ENCODE measurements around the gene SERPINA4.

The SERPINA4 gene

DNA sequence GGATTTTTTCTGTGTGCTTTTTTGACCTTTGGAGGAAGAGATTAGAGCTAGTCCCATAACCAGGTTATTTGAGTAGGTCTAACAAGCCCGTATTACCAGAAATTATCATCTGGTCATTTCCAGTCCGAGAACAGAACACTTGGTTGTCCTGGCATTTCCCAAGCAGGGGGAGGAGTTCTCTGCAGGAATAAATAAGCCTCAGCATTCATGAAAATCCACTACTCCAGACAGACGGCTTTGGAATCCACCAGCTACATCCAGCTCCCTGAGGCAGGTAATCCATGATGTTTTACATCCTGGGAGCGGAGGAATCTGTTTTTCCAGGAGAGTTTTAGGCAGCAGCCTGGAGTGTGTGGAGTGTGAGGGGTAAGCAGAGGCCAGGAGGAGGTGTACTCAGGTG lies 50.9 kb downstream of the SERPINA4 start, which contains the start of gene SERPINA3:
Gene SERPINA3, plus strand, starts transcription at position 218 of the 400 bp plus-strand sequence. CDS start 2,051 bp downstream, outside the sequence.
- WGBS = 77% methylated on average over 3 of the region's 4 CpGs
- no peak within 1 kb of the TSS for H2BK15ac ChIP-seq (ENCODE audit: low read depth, poor library complexity, severe bottlenecking)
- no peak within 1 kb of the TSS for H2BK120ac ChIP-seq (ENCODE audit: low read depth, low read length)
- H2AK5ac ChIP-seq (ENCODE audit: low read length, severe bottlenecking) = no peak within 1 kb of the TSS
- no peak within 1 kb of the TSS for H4K8ac ChIP-seq (ENCODE audit: low read length)
- no peak within 1 kb of the TSS for H4K91ac ChIP-seq (ENCODE audit: low read length)
- H3K18ac ChIP-seq (ENCODE audit: low read depth in 1 of 2, low read length in 2 of 2) = no peak within 1 kb of the TSS
- no peak within 1 kb of the TSS for H3K9ac ChIP-seq (ENCODE audit: low read length)
- H2AFZ ChIP-seq (ENCODE audit: low read depth, low read length) = no peak within 1 kb of the TSS
- H3K14ac ChIP-seq (ENCODE audit: low read length in 2 of 2) = no peak within 1 kb of the TSS
- H3K4ac ChIP-seq (ENCODE audit: low read depth in 1 of 2, low read length in 2 of 2) = no peak within 1 kb of the TSS
- no peak within 1 kb of the TSS for H3K23ac ChIP-seq (ENCODE audit: low read length in 2 of 2)
- H2BK12ac ChIP-seq (ENCODE audit: low read length in 2 of 2) = no peak within 1 kb of the TSS
- no peaks in the 10 kb centered on the region for H3K36me3 ChIP-seq (ENCODE audit: control insufficient read depth in 1 of 2, insufficient read depth in 2 of 2, low read depth in 1 of 2, low read length in 2 of 2)
- no peaks in the 10 kb centered on the region for H3K79me1 ChIP-seq (replicated peaks; ENCODE audit: low read length, poor library complexity, severe bottlenecking)
- no peak within 1 kb of the TSS for H3K27ac ChIP-seq (ENCODE audit: low read length, poor library complexity, severe bottlenecking)
- H2BK5ac ChIP-seq (ENCODE audit: low read depth, low read length, poor library complexity, severe bottlenecking) = no peak within 1 kb of the TSS
- peaks cover 22% of the 10 kb centered on the region for H3K9me3 ChIP-seq (ENCODE audit: control insufficient read depth, low read length)
- peaks cover 3% of the 10 kb centered on the region for H3K4me1 ChIP-seq (ENCODE audit: control insufficient read depth, insufficient read depth, low read depth, low read length)
- DNase-seq = no peak
- peaks cover 0 to 3% of the 10 kb centered on the region in 2 experiments for H3K27me3 ChIP-seq (ENCODE audit: control insufficient read depth in 1 of 2, insufficient read depth in 1 of 2, low read length in 2 of 2)
- no peak within 1 kb of the TSS for H3K4me2 ChIP-seq (ENCODE audit: low read length, poor library complexity, severe bottlenecking)
- no peak within 1 kb of the TSS for H3K4me3 ChIP-seq (ENCODE audit: insufficient read depth in 1 of 2, low read depth in 1 of 2, low read length in 2 of 2)

DNA sequence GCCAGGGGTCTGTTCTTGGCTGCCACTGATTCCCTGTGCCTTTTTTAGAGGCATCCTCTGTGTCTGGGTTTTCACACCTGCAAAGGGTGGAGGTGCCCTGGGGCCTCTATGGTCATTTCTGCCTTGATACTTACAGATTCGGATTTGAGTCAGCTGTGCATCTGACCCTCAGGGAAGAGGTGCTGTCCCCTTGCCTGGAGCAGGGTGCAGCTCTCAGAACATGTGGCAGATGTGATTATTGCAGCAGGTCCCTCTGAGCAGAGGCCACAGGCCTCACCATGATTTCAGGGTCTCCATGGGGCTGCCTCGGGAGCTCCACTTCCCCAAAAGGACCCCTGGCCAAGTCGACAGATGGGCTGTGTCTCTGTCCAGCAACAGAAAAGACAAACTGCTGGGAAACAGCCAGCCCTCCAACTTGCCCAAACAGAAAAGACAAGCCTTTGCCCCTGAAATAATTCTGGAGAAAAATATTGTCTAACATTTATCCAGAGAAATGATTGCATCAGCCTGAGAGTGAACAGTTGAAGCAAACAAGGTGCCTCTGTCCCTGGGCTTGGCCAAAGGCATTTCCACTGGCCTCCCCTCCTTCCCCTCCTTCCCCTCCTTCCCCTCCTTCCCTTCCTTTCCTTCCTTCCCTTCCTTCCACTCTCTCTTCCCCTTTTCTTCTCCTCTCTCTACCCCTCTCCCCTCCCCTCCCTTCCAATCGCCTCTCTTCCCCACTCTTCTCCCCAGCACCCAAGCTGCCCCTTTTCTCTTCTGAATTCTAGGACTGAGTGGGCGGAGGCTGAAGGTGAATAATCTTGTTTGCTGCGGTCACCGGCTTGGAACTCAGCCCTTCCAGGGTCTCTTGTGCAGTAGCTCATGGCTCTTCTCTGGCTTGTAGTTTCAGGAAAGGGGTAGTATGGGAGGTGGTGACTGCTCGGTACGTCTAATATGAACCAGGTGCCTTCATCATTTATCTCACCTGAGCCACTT lies 51.6 kb downstream of the SERPINA4 start:
- Histone ChIP-seq H3K4ac (ENCODE audit: low read depth in 1 of 2, low read length in 2 of 2) (no peak overlapping the region), H3K4me3 (ENCODE audit: insufficient read depth in 1 of 2, low read depth in 1 of 2, low read length in 2 of 2) (no peak overlapping the region), H3K23ac (ENCODE audit: low read length in 2 of 2) (no peak overlapping the region), H2BK15ac (ENCODE audit: low read depth, poor library complexity, severe bottlenecking) (no peak overlapping the region), H3K18ac (ENCODE audit: low read depth in 1 of 2, low read length in 2 of 2) (no peak overlapping the region), H2BK12ac (ENCODE audit: low read length in 2 of 2) (no peak overlapping the region), H3K27me3 (ENCODE audit: control insufficient read depth in 1 of 2, insufficient read depth in 1 of 2, low read length in 2 of 2) (peaks cover 0 to 3% of the 10 kb centered on the region in 2 experiments), H4K8ac (ENCODE audit: low read length) (no peak overlapping the region), H3K9me3 (ENCODE audit: control insufficient read depth, low read length) (peaks cover 29% of the 10 kb centered on the region), H3K9ac (ENCODE audit: low read length) (no peak overlapping the region), H2AK5ac (ENCODE audit: low read length, severe bottlenecking) (no peak overlapping the region), H4K91ac (ENCODE audit: low read length) (no peak overlapping the region), H3K4me2 (ENCODE audit: low read length, poor library complexity, severe bottlenecking) (no peak overlapping the region), H2BK5ac (ENCODE audit: low read depth, low read length, poor library complexity, severe bottlenecking) (no peak overlapping the region), H2AFZ (ENCODE audit: low read depth, low read length) (no peak overlapping the region), H2BK120ac (ENCODE audit: low read depth, low read length) (no peak overlapping the region), H3K27ac (ENCODE audit: low read length, poor library complexity, severe bottlenecking) (no peak overlapping the region), H3K14ac (ENCODE audit: low read length in 2 of 2) (no peak overlapping the region), H3K79me1 (replicated peaks; ENCODE audit: low read length, poor library complexity, severe bottlenecking) (no peaks in the 10 kb centered on the region), H3K36me3 (ENCODE audit: control insufficient read depth in 1 of 2, insufficient read depth in 2 of 2, low read depth in 1 of 2, low read length in 2 of 2) (no peaks in the 10 kb centered on the region), H3K4me1 (ENCODE audit: control insufficient read depth, insufficient read depth, low read depth, low read length) (peaks cover 3% of the 10 kb centered on the region)
- 49% methylated on average over 5 of the region's 9 CpGs for WGBS
- DNase-seq = no peak

DNA sequence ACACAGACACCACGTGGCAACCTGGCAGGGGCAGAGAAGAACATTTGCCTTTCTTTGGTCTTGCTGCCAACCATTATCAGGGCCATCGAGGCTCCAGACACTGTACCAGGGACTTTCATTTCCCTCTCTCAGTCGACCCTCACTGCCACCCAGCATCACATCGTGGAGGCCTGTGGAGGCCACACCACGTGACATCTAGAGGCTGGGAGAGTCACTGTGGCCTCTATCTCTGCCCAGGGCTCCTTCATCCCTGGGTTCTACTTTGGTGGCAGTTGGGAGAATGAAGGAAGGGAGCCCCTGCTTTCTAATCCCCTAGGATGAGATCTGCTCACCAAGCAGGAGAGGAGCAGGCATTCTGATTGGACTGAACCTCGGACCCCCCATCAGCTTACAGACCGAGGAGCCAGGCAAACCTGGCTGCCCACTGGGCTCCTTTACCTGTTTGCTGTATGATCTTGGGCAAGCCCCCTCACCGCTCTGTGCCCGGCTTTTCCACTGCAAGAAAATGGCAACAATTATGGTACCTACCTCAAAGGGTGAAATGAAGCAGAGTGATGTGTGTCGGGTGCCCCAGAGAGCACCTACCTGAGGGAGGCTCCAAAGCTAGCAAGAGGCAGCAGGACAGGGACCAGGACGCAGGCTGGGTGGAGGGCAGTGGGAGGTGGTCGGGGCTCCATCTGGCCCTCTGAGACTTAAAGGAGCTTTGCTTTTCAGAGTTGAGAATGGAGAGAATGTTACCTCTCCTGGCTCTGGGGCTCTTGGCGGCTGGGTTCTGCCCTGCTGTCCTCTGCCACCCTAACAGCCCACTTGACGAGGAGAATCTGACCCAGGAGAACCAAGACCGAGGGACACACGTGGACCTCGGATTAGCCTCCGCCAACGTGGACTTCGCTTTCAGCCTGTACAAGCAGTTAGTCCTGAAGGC lies 52.7 kb downstream of the SERPINA4 start:
- Histone ChIP-seq H3K4ac (ENCODE audit: low read depth in 1 of 2, low read length in 2 of 2) (no peak overlapping the region), H2AFZ (ENCODE audit: low read depth, low read length) (no peak overlapping the region), H3K27me3 (ENCODE audit: control insufficient read depth in 1 of 2, insufficient read depth in 1 of 2, low read length in 2 of 2) (peaks cover 0 to 3% of the 10 kb centered on the region in 2 experiments), H3K36me3 (ENCODE audit: control insufficient read depth in 1 of 2, insufficient read depth in 2 of 2, low read depth in 1 of 2, low read length in 2 of 2) (no peaks in the 10 kb centered on the region), H3K9me3 (ENCODE audit: control insufficient read depth, low read length) (peaks cover 40% of the 10 kb centered on the region), H2BK15ac (ENCODE audit: low read depth, poor library complexity, severe bottlenecking) (no peak overlapping the region), H2BK12ac (ENCODE audit: low read length in 2 of 2) (no peak overlapping the region), H4K8ac (ENCODE audit: low read length) (no peak overlapping the region), H3K79me1 (replicated peaks; ENCODE audit: low read length, poor library complexity, severe bottlenecking) (no peaks in the 10 kb centered on the region), H3K9ac (ENCODE audit: low read length) (no peak overlapping the region), H4K91ac (ENCODE audit: low read length) (no peak overlapping the region), H3K4me3 (ENCODE audit: insufficient read depth in 1 of 2, low read depth in 1 of 2, low read length in 2 of 2) (no peak overlapping the region), H3K4me2 (ENCODE audit: low read length, poor library complexity, severe bottlenecking) (no peak overlapping the region), H2BK120ac (ENCODE audit: low read depth, low read length) (no peak overlapping the region), H2BK5ac (ENCODE audit: low read depth, low read length, poor library complexity, severe bottlenecking) (no peak overlapping the region), H3K23ac (ENCODE audit: low read length in 2 of 2) (no peak overlapping the region), H3K4me1 (ENCODE audit: control insufficient read depth, insufficient read depth, low read depth, low read length) (peaks cover 3% of the 10 kb centered on the region), H2AK5ac (ENCODE audit: low read length, severe bottlenecking) (no peak overlapping the region), H3K14ac (ENCODE audit: low read length in 2 of 2) (no peak overlapping the region), H3K18ac (ENCODE audit: low read depth in 1 of 2, low read length in 2 of 2) (no peak overlapping the region), H3K27ac (ENCODE audit: low read length, poor library complexity, severe bottlenecking) (no peak overlapping the region)
- no peak for DNase-seq
- WGBS = 81% methylated on average over 20 of the region's 20 CpGs

DNA sequence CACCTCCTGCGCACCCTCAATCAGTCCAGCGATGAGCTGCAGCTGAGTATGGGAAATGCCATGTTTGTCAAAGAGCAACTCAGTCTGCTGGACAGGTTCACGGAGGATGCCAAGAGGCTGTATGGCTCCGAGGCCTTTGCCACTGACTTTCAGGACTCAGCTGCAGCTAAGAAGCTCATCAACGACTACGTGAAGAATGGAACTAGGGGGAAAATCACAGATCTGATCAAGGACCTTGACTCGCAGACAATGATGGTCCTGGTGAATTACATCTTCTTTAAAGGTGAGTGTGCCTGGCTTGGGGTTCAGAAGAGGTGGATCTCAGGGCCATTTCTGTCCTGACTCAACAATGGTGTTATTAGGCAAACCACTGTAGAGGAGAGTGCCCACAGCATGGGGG lies 53.6 kb downstream of the SERPINA4 start:
- 89% methylated on average over 7 of the region's 7 CpGs for WGBS
- Histone ChIP-seq H3K18ac (ENCODE audit: low read depth in 1 of 2, low read length in 2 of 2) (no peak overlapping the region), H3K27me3 (ENCODE audit: control insufficient read depth in 1 of 2, insufficient read depth in 1 of 2, low read length in 2 of 2) (peaks cover 0 to 3% of the 10 kb centered on the region in 2 experiments), H4K91ac (ENCODE audit: low read length) (no peak overlapping the region), H2AK5ac (ENCODE audit: low read length, severe bottlenecking) (no peak overlapping the region), H3K23ac (ENCODE audit: low read length in 2 of 2) (no peak overlapping the region), H3K14ac (ENCODE audit: low read length in 2 of 2) (no peak overlapping the region), H2BK15ac (ENCODE audit: low read depth, poor library complexity, severe bottlenecking) (no peak overlapping the region), H3K4ac (ENCODE audit: low read depth in 1 of 2, low read length in 2 of 2) (no peak overlapping the region), H3K27ac (ENCODE audit: low read length, poor library complexity, severe bottlenecking) (no peak overlapping the region), H3K4me2 (ENCODE audit: low read length, poor library complexity, severe bottlenecking) (no peak overlapping the region), H3K4me1 (ENCODE audit: control insufficient read depth, insufficient read depth, low read depth, low read length) (no peaks in the 10 kb centered on the region), H2BK12ac (ENCODE audit: low read length in 2 of 2) (no peak overlapping the region), H4K8ac (ENCODE audit: low read length) (no peak overlapping the region), H3K36me3 (ENCODE audit: control insufficient read depth in 1 of 2, insufficient read depth in 2 of 2, low read depth in 1 of 2, low read length in 2 of 2) (no peaks in the 10 kb centered on the region), H3K79me1 (replicated peaks; ENCODE audit: low read length, poor library complexity, severe bottlenecking) (no peaks in the 10 kb centered on the region), H3K9ac (ENCODE audit: low read length) (no peak overlapping the region), H3K4me3 (ENCODE audit: insufficient read depth in 1 of 2, low read depth in 1 of 2, low read length in 2 of 2) (no peak overlapping the region), H2AFZ (ENCODE audit: low read depth, low read length) (no peak overlapping the region), H2BK5ac (ENCODE audit: low read depth, low read length, poor library complexity, severe bottlenecking) (no peak overlapping the region), H3K9me3 (ENCODE audit: control insufficient read depth, low read length) (peaks cover 48% of the 10 kb centered on the region), H2BK120ac (ENCODE audit: low read depth, low read length) (no peak overlapping the region)
- DNase-seq = no peak

Data from mesenchymal stem cell (in vitro differentiated cells and primary cell).